ENCODE results near the gene DNAI7.

Gene DNAI7

GRCh38 chr12:25195056-25195971, at the start of gene DNAI7, which contains the start of gene ETFRF1:
Gene DNAI7 (minus strand): TSS chr12:25195160. CDS start chr12:25195078, 82 bp downstream.
Gene ETFRF1 (plus strand): TSS chr12:25195237. CDS start chr12:25203957, 8,720 bp downstream.
- DNase-seq (ENCODE audit: low spot score), result peak; percentile 95

- no peak for DNase-seq (ENCODE audit: low spot score)
These were observed 48.7 kb upstream of the DNAI7 start for GRCh38 chr12:25243680-25243990.

- DNase-seq (ENCODE audit: low spot score), result no peak
These were observed 48.2 kb upstream of the DNAI7 start for GRCh38 chr12:25242981-25243679.

- peak; percentile 55 for DNase-seq (ENCODE audit: low spot score)
These were observed 46.4 kb upstream of the DNAI7 start for GRCh38 chr12:25241167-25242020.

GRCh38 chr12:25236626-25237025, 41.7 kb upstream of the DNAI7 start:
- no peak for DNase-seq (ENCODE audit: low spot score)

GRCh38 chr12:25236190-25236589, 41.2 kb upstream of the DNAI7 start:
- no peak for DNase-seq (ENCODE audit: low spot score)

- no peak for DNase-seq (ENCODE audit: low spot score)
These were observed 18.4 kb upstream of the DNAI7 start for GRCh38 chr12:25213338-25213737.

GRCh38 chr12:25208554-25208953, 13.6 kb upstream of the DNAI7 start:
- no peak for DNase-seq (ENCODE audit: low spot score)

GRCh38 chr12:25207846-25208245, 12.9 kb upstream of the DNAI7 start:
- DNase-seq (ENCODE audit: low spot score), result no peak

GRCh38 chr12:25207411-25207810, 12.5 kb upstream of the DNAI7 start:
- no peak for DNase-seq (ENCODE audit: low spot score)

GRCh38 chr12:25202137-25202536, 7.2 kb upstream of the DNAI7 start:
- no peak for DNase-seq (ENCODE audit: low spot score)

- no peak for DNase-seq (ENCODE audit: low spot score)
These were observed 5.7 kb upstream of the DNAI7 start for GRCh38 chr12:25200703-25201102.

GRCh38 chr12:25197608-25198007, 2.6 kb upstream of the DNAI7 start:
- no peak for DNase-seq (ENCODE audit: low spot score)

GRCh38 chr12:25194722-25195055, 271 bp downstream of the DNAI7 start:
- DNase-seq (ENCODE audit: low spot score), result no peak

- peak; percentile 9 for DNase-seq (ENCODE audit: low spot score)
These were observed 746 bp downstream of the DNAI7 start for GRCh38 chr12:25194214-25194613.

GRCh38 chr12:25190793-25191192, 4.2 kb downstream of the DNAI7 start:
- no peak for DNase-seq (ENCODE audit: low spot score)

- DNase-seq (ENCODE audit: low spot score), result no peak
These were observed 5.3 kb downstream of the DNAI7 start for GRCh38 chr12:25189656-25190055.

- no peak for DNase-seq (ENCODE audit: low spot score)
These were observed 7.2 kb downstream of the DNAI7 start for GRCh38 chr12:25187781-25188180.

- no peak for DNase-seq (ENCODE audit: low spot score)
These were observed 8.1 kb downstream of the DNAI7 start for GRCh38 chr12:25186788-25187402.

GRCh38 chr12:25186038-25186787, 8.7 kb downstream of the DNAI7 start:
- no peak for DNase-seq (ENCODE audit: low spot score)

- no peak for DNase-seq (ENCODE audit: low spot score)
These were observed 10.8 kb downstream of the DNAI7 start for GRCh38 chr12:25184132-25184531.
